Neutrophil (primary cell): ENCODE measurements around the gene ENO2.

Source experiments
- H3K27ac ChIP-seq: fragments of 200-600 bp; sonication (generic); 2 replicates; pipeline ENCODE4 v1.5.1; 2016; ENCODE audit warnings: mild to moderate bottlenecking, moderate library complexity
- H3K27me3 ChIP-seq: fragments of 200-600 bp; sonication (generic); 2 replicates; pipeline ENCODE4 v1.6.0; 2016; ENCODE audit warnings: mild to moderate bottlenecking
- H3K36me3 ChIP-seq: fragments of 200-600 bp; sonication (generic); 2 replicates; pipeline ENCODE4 v1.5.1; 2017
- H3K4me1 ChIP-seq, 2 experiments: fragments of 200-600 bp in 1 of 2; sonication (generic) in 1 of 2; 1 replicate in 1 of 2; 2 replicates in 1 of 2; pipeline versions ENCODE4 v1.5.1 to v1.6.1; 2013 to 2016; ENCODE audit warnings: low read depth in 1 of 2, low read length in 1 of 2, mild to moderate bottlenecking in 1 of 2, moderate library complexity in 1 of 2; ENCODE audit not compliant: control insufficient read depth in 1 of 2, insufficient read depth in 1 of 2
- H3K4me3 ChIP-seq, 2 experiments: fragments of 200-600 bp in 1 of 2; sonication (generic) in 1 of 2; 1 replicate in 1 of 2; 2 replicates in 1 of 2; pipeline ENCODE4 v1.5.1; 2013 to 2016; ENCODE audit warnings: low read depth in 1 of 2, low read length in 1 of 2, mild to moderate bottlenecking in 1 of 2, moderate library complexity in 1 of 2
- H3K9me3 ChIP-seq: fragments of 200-600 bp; sonication (generic); 2 replicates; pipeline ENCODE4 v1.5.1; 2016
- TF ChIP-seq, protein P1 (sequence below): fragments of 200-600 bp; sonication (generic); IDR thresholded peaks from 2 replicates; pipeline ENCODE4 v1.5.1; 2016; ENCODE audit warnings: antibody characterized with exemption

The ENO2 gene

DNA sequence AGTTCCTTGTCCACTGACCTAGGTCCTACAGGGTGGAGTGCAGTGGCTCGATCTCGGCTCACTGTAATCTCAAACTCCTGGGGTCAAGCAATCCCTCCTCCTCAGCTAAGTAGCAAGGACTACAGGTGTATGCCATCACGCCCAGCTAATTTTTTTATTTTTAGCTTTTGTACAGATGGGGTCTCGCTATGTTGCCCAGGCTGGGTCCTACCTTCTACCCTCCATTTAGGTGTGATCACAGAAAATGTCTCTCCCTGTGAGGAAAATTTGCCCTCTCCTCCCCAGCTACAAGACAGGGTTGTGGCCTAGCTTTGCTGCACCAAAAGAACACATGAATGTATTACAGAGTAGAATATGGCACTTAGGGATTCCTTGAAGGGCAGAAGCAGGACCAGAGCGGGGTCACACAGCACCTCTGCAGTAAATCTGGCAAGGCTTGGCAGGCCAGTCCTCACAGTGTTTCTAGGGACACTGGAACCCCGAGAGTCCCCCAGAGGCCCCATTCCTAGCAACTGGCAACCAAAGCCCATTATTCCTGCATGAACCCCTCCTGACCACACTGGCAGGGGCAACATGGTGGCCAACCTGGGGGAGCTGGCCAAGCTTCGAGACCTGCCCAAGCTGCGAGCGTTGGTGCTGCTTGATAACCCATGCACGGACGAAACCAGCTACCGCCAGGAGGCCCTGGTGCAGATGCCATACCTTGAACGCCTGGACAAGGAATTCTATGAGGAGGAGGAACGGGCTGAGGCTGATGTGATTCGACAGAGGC, 2.0 kb upstream of the ENO2 start:
- Histone ChIP-seq H3K27me3 (peaks cover 77% of the 10 kb centered on the region), H3K9me3 (no peaks in the 10 kb centered on the region), H3K27ac (no peak overlapping the region), H3K36me3 (no peaks in the 10 kb centered on the region), H3K4me3 (no peak overlapping the region), H3K4me1 (peaks cover 7 to 13% of the 10 kb centered on the region in 2 experiments)
- TF ChIP-seq, protein P1, sequence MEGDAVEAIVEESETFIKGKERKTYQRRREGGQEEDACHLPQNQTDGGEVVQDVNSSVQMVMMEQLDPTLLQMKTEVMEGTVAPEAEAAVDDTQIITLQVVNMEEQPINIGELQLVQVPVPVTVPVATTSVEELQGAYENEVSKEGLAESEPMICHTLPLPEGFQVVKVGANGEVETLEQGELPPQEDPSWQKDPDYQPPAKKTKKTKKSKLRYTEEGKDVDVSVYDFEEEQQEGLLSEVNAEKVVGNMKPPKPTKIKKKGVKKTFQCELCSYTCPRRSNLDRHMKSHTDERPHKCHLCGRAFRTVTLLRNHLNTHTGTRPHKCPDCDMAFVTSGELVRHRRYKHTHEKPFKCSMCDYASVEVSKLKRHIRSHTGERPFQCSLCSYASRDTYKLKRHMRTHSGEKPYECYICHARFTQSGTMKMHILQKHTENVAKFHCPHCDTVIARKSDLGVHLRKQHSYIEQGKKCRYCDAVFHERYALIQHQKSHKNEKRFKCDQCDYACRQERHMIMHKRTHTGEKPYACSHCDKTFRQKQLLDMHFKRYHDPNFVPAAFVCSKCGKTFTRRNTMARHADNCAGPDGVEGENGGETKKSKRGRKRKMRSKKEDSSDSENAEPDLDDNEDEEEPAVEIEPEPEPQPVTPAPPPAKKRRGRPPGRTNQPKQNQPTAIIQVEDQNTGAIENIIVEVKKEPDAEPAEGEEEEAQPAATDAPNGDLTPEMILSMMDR = no peak

- Histone ChIP-seq H3K4me3 (peak overlapping the region in 1 of 2 experiments; percentile 44), H3K27ac (no peak overlapping the region), H3K4me1 (peaks cover 7 to 13% of the 10 kb centered on the region in 2 experiments), H3K36me3 (no peaks in the 10 kb centered on the region), H3K27me3 (peaks cover 91% of the 10 kb centered on the region), H3K9me3 (no peaks in the 10 kb centered on the region)
- TF ChIP-seq, protein P1 = no peak
Measured at GRCh38 chr12:6914947-6915788, 788 bp downstream of the ENO2 start.

DNA sequence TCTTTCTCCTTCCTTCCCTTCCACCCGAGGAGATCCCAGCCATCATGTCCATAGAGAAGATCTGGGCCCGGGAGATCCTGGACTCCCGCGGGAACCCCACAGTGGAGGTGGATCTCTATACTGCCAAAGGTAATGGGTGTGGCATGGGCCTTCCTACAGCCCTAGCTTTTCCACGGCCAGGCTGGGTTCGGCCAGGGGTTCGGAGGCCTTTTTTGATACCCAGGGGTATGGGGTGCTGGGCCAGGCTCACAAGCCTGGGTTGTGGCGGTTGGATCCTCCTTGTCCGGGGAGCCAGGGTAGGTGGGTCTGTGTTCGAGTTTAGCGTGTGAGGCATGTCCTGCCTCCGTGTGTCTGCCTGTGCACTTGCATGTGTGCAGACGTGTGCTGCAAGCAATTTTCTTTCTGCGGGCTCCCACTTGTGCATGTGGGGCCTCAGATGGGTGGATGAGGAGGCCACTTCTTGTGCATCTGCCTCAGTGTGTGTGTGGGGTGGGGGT, 1.5 kb downstream of the ENO2 start:
- TF ChIP-seq, protein P1 = no peak
- Histone ChIP-seq H3K27ac (no peak overlapping the region), H3K4me3 (no peak overlapping the region), H3K36me3 (no peaks in the 10 kb centered on the region), H3K27me3 (peaks cover 91% of the 10 kb centered on the region), H3K4me1 (peaks cover 7 to 13% of the 10 kb centered on the region in 2 experiments), H3K9me3 (no peaks in the 10 kb centered on the region)

GRCh38 chr12:6916426-6917200, 2.2 kb downstream of the ENO2 start:
- Histone ChIP-seq H3K4me1 (peaks cover 7 to 13% of the 10 kb centered on the region in 2 experiments), H3K27ac (no peak overlapping the region), H3K36me3 (no peaks in the 10 kb centered on the region), H3K27me3 (peaks cover 91% of the 10 kb centered on the region), H3K4me3 (no peak overlapping the region), H3K9me3 (no peaks in the 10 kb centered on the region)
- TF ChIP-seq, protein P1 = no peak
